Measurements from ENCODE around the gene CFAP53.

Gene CFAP53

DNA sequence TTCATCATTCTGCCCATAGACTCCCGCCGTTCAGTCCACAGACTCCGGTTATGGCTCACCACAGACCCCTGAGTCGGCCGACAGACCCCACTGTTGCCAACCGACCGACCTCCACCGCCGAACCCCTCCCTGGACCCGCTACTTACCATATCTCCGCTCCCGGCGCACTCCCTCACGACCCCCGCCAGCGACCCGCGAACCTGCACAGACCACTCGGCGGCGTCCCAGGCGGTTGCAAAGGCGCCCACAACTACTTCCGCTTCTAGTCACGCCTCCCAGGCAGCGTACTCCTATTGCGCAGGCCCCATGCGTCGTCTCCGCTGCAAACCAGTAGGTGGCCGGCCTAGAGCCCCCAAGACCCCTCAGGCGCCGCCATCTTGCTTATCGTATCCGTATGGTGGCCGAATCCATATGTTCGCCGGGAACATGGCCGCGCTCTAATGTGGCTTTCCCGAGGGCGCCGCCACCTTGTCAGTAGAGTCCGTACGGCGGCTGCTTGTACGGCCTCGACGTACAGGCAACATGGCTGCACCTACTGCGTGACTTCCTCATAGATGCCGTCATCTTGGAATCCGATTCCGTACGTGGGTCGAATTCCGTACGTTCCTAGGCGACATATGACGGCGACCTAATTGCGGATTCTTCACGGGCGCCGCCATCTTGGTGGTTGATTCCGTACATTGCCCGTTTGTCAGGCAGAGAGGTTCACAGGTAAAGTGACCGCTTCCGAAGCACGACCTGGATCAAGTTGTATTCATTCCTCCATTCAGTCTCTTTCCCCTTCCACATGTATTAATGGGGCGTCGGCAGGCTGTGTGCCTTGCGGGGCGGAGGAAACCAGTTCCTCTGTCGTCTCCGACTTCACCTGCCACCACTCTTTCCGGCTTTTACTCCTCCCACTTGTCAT, 21.4 kb upstream of the CFAP53 start, which contains the start of gene CXXC1:
CXXC1 (minus strand) TSS at position 252 of the 907 bp plus-strand sequence; CDS start at position 149, 103 bp downstream.
- peak; percentile 73 for DNase-seq

DNA sequence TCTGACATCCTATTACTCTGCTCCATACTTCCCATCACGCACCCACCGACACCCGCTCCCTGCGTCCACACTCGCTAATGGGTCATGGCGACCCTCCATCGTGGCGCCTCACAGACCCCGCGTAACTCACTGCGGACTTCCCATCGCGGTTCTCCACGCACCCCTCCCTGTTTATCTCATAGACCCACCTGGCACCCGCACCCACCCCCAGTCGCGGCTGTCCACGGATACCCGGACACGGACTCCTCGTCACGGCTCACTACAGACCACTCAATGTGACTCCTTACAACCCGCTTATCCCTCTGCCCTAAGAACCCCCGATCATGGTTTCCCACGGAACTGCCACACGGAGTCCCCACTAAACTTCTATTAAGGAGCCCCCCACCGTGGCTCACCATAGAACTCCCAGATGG, 20.7 kb upstream of the CFAP53 start:
- DNase-seq: no peak

DNA sequence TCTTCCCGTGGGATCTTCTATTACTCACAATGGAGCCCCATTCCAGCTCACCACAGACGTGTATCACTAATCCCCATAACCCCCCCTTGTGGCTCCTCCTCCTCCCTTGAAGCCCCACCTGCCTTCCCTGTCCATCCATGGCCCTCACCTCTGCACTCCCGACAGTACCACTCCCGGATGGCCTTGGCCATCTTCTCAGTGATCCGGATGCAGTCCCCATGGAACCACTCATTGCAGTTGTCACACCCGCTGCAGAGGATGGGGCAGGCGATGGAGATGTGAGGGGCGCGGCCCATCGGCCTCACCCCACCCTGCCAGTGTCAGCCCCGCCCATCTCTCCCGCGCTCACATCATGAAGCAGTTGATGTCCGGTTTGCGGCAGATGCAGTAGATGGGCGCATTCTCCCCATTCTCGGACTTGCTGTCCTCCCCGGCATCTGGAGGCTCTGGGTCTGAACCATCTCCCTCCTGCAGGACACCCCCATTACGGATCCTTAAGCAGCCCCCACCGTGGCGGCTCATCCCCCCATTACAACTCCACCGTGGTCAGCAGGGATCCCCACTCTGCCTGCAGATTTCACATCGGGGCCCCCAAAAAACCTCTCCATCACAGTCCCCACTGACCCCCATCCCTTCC, 20.2 kb upstream of the CFAP53 start:
- no peak for DNase-seq

DNA sequence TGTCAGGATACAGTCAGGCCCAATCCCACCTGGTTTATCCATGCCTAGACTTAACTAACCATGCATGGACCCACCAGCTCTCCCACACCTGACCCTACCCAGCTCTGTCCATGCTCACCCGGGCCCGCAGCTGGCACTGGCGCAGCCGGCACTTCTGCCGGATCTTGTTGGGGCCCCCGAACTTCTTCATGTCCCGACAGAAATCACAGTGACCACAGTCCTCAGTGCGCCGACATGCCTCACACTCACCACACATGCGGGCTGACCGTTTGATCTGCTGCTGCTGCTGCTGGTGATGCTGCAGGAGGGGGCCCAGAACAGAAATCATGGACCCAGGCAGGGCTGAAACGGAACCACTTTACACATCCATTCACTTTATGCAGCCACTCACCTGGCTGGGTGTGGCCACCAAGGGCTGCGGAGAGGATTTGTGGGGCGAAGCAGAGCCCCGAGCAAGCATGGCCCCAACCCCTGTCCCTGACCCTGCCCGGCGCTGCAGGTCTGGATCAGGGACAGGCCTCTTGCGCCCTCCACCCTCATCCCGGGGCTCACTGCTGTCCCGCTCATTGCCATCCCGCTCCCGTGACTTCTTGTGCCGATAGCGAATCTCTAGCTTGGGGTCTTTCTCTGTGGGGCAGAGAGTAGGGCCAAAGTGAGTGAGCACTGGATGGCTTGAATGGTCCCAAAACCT, 19.5 kb upstream of the CFAP53 start:
- DNase-seq: no peak

DNA sequence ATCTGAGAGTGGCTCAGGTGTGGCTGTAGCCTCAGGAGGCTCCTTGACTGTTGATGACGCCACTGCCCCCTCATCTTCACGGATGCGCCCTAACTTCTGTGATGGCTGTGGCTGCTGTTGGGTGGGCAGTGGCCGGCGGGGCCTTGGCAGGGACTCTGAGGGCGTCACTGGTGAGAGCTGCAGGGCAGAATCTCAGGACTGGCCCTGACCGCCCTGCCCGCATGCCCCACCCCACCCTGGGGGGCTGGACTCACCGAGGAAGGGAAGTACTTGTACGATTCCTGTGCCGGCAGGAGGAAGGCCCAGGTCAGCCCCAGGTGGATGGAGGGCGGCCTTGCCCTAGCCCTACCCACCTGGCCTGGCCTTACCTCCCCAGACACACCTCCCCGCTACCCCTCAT, 18.8 kb upstream of the CFAP53 start:
- no peak for DNase-seq

DNA sequence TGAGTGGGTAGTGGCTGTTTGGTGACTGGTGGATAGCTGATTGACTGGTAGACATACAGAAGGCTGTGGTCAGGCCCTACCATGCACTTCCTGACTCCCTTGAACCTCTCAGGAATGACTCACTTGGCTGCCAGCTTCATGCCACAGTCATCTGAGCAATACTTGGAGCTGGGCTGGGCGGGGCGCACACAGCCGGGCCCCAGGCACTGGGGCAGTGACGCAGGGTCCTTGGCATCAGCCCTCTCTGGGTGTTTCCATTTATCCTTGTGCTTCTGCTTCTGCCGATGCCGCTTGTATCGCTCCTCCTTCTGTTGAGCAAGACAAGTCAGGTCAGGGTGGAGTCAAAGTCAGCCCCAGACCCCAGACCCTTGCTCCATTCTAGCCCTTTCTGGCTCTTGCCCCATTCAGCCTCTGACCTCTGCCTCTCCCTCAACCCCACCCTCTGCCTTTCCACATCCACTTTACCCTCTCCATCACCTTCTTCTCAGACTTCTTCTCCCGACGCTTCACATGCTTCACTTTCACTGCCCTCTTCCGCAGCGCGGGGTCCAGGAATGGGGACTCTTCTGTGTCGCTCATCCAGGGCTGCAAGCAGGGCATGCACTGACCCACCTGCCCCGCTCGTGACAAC, 18.1 kb upstream of the CFAP53 start:
- DNase-seq: peak; percentile 66

DNA sequence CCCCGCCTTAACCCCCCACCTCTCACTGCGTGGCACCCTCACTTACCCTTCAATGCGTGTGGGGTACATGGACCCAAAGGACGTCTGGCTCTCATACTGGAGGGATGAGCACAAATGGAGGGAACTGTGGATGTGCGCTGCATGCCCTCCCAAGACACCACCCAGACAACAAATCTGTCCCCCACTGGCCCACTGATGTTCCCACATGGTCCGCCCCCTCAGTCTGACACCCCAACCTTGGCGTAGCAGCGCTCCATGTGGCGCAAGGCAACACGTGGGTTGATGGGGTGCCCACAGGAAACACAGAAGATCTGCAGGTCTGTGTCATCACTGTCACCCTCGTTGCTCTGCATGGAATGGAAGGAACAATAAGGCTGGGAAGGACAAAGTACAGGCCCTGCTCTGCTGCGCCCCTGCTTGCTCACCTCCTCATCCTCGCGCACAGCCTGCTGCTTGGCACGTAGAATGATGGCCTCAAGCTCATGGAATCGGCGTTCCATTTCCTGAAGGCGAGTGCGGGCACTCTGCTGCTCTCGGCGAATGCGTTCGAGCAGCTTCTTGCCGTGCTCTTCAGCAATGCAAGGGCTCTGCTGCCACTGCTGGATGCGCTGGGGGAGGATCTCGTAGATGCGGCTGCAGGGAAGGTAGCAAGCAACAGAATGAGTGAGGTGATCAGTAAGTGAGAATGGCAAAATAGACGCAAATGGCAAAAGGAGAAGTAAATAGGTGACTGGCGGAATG, 17.3 kb upstream of the CFAP53 start:
- no peak for DNase-seq

DNA sequence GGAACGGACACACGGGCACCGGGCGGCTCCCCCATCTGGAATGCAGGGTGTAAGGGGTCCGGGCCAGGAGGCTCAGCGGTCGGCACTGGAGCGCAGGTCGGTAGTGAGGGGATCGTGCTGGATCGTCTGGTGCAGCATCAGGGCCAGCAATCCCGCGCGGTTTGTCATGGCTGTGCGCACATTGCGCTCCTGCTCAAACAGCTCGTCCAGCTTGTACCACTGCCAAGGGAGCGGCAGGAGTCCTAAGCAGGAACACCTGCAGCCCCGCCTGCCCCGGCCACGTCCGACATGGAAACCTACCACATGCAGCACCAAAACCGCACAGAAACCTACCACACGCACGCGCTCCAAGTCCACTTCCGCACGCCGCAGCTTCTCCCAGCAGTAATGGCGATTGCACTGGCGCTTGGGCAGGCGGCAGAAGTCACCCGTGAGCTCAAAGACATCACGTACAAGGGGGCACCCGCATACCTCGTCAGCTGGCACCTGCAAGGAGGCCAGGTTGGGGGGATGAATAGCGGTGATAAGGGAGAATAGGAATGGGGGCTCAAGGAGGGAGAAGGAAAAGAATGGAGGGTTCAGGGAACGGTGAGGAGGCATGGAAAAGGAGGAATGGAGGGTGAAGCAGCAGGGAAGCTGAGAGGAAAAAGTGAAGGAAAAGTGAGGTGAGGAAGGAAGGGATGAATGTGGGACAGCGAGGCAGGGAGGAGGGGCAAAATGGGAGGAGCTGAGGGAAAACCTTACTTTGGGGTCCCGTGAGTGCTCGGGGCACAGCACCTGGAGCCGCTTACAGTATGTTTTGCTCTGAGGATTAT, 16.4 kb upstream of the CFAP53 start:
- no peak for DNase-seq

DNA sequence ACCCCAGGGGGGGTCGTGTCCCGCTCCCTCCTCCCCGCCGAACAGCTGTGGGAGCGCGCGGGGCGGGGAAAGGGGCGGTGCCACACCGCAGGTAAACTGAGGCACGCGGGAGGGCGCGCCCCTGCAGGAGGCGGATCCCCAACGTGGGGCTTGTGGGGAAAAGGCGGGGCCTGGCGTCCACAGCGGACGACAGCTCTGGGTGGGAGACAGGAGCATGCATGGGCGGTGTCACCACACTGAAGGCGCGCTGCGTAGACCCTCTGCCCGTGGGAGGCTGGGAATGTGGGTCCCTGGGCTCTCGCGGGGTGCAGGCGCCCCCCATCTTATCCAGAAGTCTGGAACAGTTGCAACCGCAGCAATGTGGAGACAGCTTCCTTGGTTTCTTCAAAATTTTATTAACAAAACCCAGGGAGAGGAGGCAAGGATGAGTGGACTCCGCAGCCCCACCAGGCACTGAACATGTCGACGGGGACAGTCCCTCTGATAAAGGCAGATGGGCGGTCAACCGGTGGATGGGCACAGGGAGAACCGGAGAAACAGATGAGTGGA, 15.8 kb upstream of the CFAP53 start:
- DNase-seq: no peak

DNA sequence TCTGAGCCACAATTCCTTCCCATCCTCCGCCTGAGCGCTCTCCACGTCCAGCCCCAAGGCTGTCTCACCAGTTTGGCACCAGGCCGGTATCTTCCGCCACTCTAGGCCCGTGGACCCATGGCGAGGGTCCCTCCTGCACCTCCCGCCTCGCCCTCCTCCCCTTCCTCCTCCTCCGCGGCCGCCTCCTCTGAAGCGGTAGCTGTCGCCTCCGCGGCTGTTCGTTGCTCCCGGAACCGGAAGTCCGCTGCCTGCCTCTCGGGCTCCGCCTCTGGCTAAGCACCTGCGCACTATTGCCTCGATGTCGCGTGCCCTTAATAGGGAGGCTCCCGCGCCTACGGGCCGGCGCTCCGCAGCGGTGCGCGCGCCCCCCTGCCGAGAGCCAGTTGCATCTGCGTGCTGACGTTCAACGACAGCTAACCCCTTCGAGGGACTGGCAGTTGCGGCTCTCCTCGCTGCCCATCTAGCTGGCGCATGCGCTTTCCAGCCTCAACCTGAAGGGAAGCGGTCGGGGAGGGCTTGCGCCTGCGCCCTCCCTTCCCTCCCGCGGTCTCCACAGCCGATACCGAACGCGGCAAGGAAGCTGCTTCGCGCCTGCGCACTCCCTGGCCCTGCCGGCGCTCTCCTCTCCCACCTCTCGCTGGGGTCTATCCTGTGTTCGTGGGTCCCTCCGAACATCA, 15.1 kb upstream of the CFAP53 start, which contains the start of gene MBD1:
MBD1 (minus strand) TSS at position 229 of the 677 bp plus-strand sequence. CDS start 1,531 bp downstream, outside the sequence.
- peak; percentile 92 for DNase-seq

DNA sequence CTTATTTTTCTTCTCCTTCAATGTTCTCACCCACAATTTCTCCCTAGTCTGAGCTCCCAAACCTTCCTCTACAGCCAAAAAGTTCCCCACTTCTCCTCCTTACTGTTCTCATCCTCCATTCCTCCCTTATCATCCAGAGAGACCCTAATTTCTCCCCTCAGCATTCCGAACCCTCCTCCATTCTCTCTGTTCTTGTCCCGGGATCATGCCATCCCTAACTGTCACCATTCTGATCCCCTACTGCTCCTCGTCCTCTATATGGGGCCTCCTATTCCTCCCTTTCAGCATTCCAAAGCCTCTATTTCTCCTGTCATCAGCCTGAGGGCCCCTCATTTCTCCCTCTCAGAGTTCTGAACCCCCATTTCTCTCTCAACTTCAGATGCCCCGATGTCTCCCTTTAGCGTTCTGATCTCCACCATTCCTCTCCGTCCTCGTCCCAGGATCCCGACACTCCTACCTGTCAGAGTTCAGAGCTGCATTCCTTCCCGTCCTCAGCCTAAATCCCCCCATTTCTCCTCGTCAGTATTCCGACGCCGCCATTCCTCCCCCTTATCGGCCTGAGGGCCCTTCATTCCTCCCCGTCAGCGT, 14.5 kb upstream of the CFAP53 start:
- no peak for DNase-seq

DNA sequence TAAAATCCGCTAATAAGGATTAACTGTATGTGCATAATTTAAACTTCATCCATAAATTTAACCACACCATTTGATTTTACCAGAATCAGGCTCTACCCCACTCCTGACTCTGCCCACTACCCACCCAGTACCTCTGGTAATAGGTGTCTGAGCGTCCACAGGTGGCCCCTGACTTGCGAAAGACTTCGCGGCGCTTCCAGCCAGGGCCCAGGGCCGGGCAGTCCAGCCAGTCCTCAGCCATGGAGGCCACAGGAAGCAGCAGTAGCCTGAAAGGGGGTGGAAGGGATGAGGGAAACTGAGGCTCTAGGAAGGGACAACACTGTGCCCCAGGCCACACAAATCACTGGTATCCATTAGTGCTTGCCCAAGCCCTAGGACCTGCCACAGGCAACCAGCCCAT, 13.5 kb upstream of the CFAP53 start:
- DNase-seq: no peak

DNA sequence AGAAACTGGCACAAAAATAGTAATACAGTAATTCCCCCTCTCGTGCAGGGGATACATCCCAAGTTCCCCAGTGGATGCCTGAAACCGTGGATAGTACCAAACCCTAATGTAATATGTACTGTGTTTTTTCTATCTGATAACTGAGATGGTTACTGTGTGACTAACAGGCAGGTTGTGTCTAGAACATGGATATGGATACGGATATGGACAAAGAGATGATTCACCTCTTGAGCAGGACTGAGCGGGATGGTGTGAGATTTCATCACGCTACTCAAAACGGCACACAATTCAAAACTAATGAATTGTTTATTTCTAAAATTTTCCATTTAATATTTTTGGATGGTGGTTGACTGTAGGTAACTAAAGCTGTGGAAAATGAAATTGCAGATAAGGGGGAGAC, 11.6 kb upstream of the CFAP53 start:
- DNase-seq: no peak

DNA sequence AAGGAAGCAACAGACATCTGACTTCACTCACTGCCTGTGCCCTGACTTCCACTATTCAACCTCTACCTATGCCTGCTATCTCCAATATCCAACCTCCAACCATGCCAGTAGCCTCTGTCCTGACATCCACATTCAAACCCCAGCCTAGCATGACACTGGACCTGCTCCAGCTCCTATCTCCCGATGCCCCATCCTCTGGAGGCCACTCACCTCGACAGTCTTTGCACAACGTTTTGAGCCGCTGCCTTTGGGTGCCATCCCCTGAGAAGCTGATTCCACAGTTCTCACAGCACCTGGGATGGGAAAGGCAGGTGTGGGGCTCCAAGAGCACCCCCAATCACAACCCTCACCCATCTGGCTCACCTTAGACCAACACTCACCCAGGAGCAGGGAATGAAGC, 10.2 kb upstream of the CFAP53 start:
- no peak for DNase-seq

DNA sequence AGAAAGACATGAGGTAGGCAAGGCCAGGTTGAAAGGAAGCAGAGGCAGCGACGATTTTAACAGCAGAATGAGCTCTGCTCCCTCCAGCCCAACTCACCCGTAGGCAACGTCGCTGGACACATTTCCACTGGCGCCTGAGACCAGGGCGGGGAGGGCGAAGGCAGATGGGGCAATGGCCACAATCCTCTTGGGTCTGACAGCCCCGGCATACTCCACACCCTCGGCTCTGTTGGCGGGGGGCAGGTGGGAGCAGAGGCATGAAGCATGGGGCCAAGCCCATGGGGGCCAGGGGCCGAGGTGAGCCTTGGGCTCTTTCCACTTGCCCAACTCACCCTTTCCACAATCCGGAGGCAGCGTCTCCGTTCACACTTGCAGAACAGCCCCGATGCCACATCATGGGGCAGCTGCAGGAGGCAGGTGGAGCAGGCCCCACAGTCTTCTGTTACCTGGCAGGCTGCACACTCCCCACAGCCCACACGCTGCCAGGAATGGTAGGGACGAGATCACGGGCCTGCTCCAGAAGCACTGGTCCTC, 9.3 kb upstream of the CFAP53 start:
- no peak for DNase-seq

DNA sequence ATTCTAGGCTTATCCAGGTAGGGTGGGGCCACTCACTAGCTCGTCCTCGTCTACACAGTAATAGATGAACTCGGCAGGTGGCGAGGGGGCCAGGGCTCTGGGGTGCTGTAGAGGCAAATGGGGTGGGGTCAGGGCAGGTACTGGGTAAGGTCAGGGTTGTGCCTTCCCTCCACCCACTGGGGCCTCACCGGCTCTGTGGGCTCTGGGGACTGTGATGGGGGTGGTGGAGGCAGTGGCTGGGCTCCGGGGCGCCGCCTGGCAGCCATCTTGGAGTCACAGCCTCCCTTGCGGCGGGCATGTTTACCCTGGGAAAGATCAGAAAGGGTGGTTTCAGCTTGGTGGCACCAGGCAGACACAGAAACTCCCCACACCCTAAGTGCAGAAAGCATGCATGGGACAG, 8.6 kb upstream of the CFAP53 start:
- DNase-seq: no peak

DNA sequence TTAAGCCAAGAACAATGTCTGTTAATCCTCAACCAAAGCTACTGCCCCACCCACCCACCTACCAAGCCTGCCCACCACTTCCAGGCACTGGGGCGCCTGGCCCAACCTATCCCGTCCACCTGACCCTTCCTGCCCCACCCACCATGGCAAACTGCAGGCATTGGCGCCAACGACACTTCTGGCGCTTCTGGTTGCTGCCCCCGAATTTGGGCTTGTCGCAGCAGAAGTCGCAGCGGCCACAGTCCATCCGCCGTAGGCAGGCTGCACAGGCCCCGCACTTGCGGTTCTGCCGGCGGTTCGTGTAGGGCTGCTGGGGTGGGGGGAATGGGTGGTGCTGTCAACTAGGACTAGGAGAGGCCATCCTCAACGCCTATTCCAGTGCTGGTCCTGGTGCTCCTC, 7.7 kb upstream of the CFAP53 start:
- DNase-seq: no peak

DNA sequence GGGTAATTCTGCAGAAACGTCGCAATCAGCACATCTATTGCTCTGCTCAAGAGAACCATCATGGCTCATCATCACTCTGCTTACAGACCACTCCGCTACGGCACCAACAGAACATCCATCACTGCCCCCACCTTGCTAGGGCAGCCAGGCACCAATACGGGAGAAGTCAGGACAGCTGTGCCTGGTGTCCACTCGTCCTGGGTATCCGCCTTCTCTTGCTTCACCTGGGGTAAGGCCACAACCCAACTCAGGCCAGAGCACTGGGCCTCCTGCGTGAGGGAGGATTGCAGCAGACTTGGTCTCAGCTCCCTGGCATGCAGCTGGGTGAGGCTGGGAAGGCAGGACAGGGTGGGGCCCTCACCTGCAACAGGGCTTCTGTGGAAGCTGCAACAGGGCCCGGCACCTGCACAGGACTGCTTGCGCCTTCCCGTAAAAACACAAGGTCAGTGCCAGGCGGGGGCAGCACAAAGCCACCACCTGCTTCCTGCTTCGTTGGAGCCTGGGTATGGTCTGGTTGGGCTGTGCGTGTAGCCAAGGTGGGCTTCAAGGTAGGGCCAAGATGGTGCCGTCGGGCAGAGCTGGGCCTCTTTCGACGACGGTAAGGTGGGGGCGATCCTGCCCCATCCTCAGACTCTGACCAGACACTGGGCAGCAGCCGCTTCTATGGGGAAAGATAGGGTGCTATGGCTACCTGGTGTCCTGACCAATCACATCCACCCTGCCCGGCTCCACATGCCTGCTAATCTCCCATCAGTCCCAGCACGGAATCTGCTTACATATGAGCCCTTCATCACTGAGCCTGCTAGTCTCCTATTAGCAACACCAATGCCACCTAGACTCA, 7.1 kb upstream of the CFAP53 start:
- no peak for DNase-seq

DNA sequence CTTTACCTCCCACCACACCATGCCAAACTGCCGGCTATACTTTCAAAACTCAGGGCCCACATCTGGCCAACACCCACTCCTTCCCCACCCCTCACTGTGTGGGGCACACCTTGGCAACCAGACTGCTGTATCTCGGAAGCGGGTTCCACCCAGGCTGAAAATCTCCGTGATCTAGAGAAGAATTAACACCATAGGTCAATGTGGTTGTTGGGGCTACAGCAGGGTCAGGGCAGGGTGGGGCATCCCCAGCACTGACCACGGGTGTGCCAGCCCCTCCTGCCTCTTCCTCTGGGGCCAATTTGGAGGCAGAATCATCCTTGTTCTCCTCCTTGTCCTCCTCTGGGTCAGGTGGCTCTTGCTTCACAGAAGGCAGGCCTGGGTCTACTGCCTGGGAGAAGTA, 6.3 kb upstream of the CFAP53 start:
- no peak for DNase-seq

Measured in 8988T (cell line).